ENCODE results near the gene TNS1.

TNS1 gene

DNA sequence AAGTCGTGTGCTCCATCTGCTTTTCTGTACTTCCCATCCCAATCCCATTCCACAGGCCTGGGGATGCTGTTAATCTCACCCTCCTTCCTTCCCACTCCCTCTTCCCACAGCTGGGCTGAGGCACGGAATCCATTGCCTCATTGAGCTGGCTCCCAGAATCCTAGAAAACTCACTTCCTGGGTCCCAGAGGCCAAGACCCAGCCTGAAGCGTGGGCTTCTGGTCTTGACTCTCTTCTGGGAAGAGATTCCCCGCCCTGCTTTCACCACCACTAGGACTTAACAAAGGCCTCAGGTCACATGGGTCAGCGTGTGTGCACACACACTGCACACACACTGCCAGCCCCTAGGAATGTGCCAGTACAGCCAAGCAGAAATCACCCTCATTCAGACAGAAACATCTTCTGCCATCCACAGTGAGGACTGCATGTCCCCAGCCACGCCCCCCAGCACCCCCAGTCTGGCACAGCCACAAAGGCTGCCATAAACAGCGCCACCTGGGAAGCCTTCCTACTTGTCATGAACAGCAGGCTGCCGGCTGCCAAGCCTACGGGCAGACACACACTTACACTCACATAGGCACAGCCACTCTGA is 165.8 kb downstream of the TNS1 start:
- H3K4me3 ChIP-seq (IDR thresholded peaks at IDR 0.05; ENCODE audit: insufficient read depth, low read depth, low read length) = no peak overlapping the region
- no peaks in the 10 kb centered on the region for H3K36me3 ChIP-seq (ENCODE audit: insufficient read depth)
- no peaks in the 10 kb centered on the region for H4K20me1 ChIP-seq (ENCODE audit: insufficient read depth)
- no peaks in the 10 kb centered on the region for H3K27me3 ChIP-seq (ENCODE audit: insufficient read depth, low read depth)
- no peak overlapping the region for H2AFZ ChIP-seq (ENCODE audit: low read depth)
- no peaks in the 10 kb centered on the region for H3K79me2 ChIP-seq (ENCODE audit: insufficient read depth, low read depth)
- no peak overlapping the region for H3K9ac ChIP-seq
- no peak overlapping the region for H3K4me2 ChIP-seq
- H3K27ac ChIP-seq = no peak overlapping the region
- TF ChIP-seq, protein P1, sequence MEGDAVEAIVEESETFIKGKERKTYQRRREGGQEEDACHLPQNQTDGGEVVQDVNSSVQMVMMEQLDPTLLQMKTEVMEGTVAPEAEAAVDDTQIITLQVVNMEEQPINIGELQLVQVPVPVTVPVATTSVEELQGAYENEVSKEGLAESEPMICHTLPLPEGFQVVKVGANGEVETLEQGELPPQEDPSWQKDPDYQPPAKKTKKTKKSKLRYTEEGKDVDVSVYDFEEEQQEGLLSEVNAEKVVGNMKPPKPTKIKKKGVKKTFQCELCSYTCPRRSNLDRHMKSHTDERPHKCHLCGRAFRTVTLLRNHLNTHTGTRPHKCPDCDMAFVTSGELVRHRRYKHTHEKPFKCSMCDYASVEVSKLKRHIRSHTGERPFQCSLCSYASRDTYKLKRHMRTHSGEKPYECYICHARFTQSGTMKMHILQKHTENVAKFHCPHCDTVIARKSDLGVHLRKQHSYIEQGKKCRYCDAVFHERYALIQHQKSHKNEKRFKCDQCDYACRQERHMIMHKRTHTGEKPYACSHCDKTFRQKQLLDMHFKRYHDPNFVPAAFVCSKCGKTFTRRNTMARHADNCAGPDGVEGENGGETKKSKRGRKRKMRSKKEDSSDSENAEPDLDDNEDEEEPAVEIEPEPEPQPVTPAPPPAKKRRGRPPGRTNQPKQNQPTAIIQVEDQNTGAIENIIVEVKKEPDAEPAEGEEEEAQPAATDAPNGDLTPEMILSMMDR (conservative IDR thresholded peaks at IDR 0.05; ENCODE audit: low read depth, low read length) = no peak
- no peaks in the 10 kb centered on the region for H3K4me1 ChIP-seq (ENCODE audit: low read depth, poor library complexity, severe bottlenecking)

DNA sequence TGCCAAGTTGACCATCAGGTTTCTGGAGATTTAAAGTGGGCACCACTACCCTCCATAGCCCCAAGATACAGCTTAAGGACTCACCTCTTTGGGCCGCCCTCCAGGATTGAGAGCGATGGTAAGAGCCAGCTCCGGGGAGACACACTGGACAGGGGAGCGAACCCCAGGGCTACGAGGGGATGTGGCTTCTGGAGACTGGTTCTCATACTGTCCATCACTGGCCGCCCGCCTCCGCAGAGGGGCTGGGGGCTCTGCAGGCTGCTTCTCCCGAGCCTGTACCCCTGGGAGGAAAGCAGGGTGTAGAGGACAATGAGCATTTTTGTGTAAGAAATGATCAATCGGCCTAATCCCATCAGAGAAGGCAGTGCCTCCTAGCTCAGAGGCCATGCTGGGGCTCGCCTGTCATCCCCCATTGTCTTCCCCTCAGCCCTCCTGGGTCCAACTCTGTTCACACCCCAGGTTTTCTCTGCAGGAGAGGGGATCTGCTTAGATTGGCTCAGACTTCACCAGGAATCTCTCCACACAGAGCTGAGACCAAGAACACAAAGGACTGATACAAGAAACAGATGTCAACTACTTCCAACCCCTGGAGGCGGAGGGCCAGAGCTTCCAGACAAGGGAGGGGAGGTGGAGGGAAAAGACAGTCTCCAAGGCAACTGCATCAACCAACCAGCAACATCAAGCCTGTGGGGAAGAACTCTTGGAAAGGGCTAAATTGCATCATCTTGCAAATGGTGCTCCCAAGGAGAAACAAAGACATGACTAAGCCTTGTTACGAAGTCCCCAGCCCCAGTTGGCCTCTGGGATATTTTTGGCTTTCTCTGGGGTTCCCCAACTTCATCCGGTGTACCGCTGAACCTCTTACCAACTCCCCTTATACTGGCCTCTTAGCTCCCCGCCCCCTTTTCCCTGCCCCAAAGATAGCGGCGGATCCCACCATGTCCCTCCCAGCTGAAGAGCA is 166.6 kb downstream of the TNS1 start:
- H3K4me3 ChIP-seq (IDR thresholded peaks at IDR 0.05; ENCODE audit: insufficient read depth, low read depth, low read length) = no peak overlapping the region
- H2AFZ ChIP-seq (ENCODE audit: low read depth) = no peak overlapping the region
- no peaks in the 10 kb centered on the region for H3K36me3 ChIP-seq (ENCODE audit: insufficient read depth)
- H4K20me1 ChIP-seq (ENCODE audit: insufficient read depth) = no peaks in the 10 kb centered on the region
- TF ChIP-seq, protein P1 (conservative IDR thresholded peaks at IDR 0.05; ENCODE audit: low read depth, low read length) = no peak
- H3K4me2 ChIP-seq = no peak overlapping the region
- H3K4me1 ChIP-seq (ENCODE audit: low read depth, poor library complexity, severe bottlenecking) = no peaks in the 10 kb centered on the region
- no peaks in the 10 kb centered on the region for H3K79me2 ChIP-seq (ENCODE audit: insufficient read depth, low read depth)
- no peak overlapping the region for H3K27ac ChIP-seq
- H3K9ac ChIP-seq = no peak overlapping the region
- H3K27me3 ChIP-seq (ENCODE audit: insufficient read depth, low read depth) = no peaks in the 10 kb centered on the region

DNA sequence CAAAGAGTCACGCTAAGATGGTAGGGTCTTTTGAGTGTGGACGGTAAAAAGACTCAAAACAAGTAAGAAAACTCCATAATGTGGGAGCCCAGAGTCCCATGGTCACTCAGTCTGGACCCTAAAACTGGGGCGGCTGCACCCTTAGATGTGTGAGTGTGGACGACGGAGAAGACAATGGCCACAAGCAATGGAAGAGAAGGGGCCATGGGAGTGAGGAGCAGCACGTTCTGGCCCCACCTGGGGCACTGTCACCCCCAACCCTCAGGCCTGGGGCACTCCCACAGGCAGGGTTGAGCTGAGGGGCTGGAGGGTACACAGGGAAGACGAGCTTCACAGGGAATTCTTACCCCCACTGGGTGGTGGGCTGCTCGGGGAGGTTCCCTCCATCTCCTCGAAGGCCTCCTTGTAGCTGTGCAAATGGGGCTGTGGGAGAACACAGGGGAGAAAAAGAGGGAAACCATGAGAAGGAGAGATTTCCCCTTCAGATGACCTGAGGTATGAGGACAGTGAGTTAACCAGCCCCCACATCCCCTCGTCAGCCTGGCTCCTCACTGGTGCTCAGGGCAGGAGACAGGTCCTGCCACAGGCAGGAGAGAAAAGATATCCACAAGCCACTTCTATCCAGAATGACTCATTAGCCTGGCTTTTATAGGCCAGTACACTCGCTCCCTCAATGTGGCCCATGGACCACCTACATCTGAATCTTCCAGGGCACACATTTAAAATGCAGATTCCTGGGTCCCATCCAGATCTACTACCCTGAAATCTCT is 167.9 kb downstream of the TNS1 start:
- Histone ChIP-seq H3K27ac (no peak overlapping the region), H3K4me3 (IDR thresholded peaks at IDR 0.05; ENCODE audit: insufficient read depth, low read depth, low read length) (no peak overlapping the region), H3K27me3 (ENCODE audit: insufficient read depth, low read depth) (no peaks in the 10 kb centered on the region), H3K4me1 (ENCODE audit: low read depth, poor library complexity, severe bottlenecking) (no peaks in the 10 kb centered on the region), H3K9ac (no peak overlapping the region), H4K20me1 (ENCODE audit: insufficient read depth) (no peaks in the 10 kb centered on the region), H3K36me3 (ENCODE audit: insufficient read depth) (no peaks in the 10 kb centered on the region), H2AFZ (ENCODE audit: low read depth) (no peak overlapping the region), H3K4me2 (no peak overlapping the region), H3K79me2 (ENCODE audit: insufficient read depth, low read depth) (no peaks in the 10 kb centered on the region)
- TF ChIP-seq, protein P1 (conservative IDR thresholded peaks at IDR 0.05; ENCODE audit: low read depth, low read length) = no peak

GRCh38 chr2:217834057-217834620 is 168.7 kb downstream of the TNS1 start:
- H3K4me2 ChIP-seq = no peak overlapping the region
- no peaks in the 10 kb centered on the region for H3K79me2 ChIP-seq (ENCODE audit: insufficient read depth, low read depth)
- H2AFZ ChIP-seq (ENCODE audit: low read depth) = no peak overlapping the region
- TF ChIP-seq, protein P1 (conservative IDR thresholded peaks at IDR 0.05; ENCODE audit: low read depth, low read length) = no peak
- H3K4me1 ChIP-seq (ENCODE audit: low read depth, poor library complexity, severe bottlenecking) = no peaks in the 10 kb centered on the region
- H4K20me1 ChIP-seq (ENCODE audit: insufficient read depth) = no peaks in the 10 kb centered on the region
- no peaks in the 10 kb centered on the region for H3K27me3 ChIP-seq (ENCODE audit: insufficient read depth, low read depth)
- no peak overlapping the region for H3K27ac ChIP-seq
- no peak overlapping the region for H3K4me3 ChIP-seq (IDR thresholded peaks at IDR 0.05; ENCODE audit: insufficient read depth, low read depth, low read length)
- no peaks in the 10 kb centered on the region for H3K36me3 ChIP-seq (ENCODE audit: insufficient read depth)
- no peak overlapping the region for H3K9ac ChIP-seq

All from KMS-11 (cell line).